Caco-2 (cell line): ENCODE results near the gene AGGF1. TPM values are rescaled to one million over a fixed set of nuclear protein-coding genes. Genes with fewer than 3 reads are reported as not detected.

Experiments used
- BruUV-seq: library from RNA; stranded (reverse); fragments of 400-500 nt; replicated peaks from 2 replicates; lab custom pipeline; 2021; lab: Mats Ljungman, UMichigan
- CTCF ChIA-PET: fragments of 300-600 bp; sonication (Branson Sonifier 250); formaldehyde crosslinking; loops from one replicate; lab custom pipeline; 2022; ENCODE audit warnings: antibody characterized with exemption; lab: Charles Lee
- POLR2A ChIA-PET: fragments of 300-600 bp; sonication (Branson Sonifier 250); formaldehyde crosslinking; loops from one replicate; lab custom pipeline; 2022; ENCODE audit warnings: antibody characterized with exemption; lab: Charles Lee
- DNase-seq, 2 experiments: peaks; one replicate each; pipeline versions ENCODE4 v3.0.0 to v3.0.0-alpha.2; 2020 to 2022
- H3K27me3 ChIP-seq: replicated peaks from 2 replicates; pipeline ENCODE4 v1.6.0; 2011; ENCODE audit warnings: low read length; ENCODE audit not compliant: control insufficient read depth, insufficient read depth
- H3K36me3 ChIP-seq: 2 replicates; pipeline ENCODE4 v1.5.1; 2011; ENCODE audit warnings: low read length; ENCODE audit not compliant: control insufficient read depth, insufficient read depth
- H3K4me1 ChIP-seq: fragments of 250-450 bp; sonication (Bioruptor Pico); 2 replicates; pipeline ENCODE4 v1.5.1; 2020; ENCODE audit warnings: mild to moderate bottlenecking
- H3K4me3 ChIP-seq: 2 replicates; pipeline ENCODE4 v1.5.1; 2011; ENCODE audit warnings: low read depth, mild to moderate bottlenecking, control low read depth, low read length
- H3K9me3 ChIP-seq: fragments of 250-450 bp; sonication (Bioruptor Pico); 2 replicates; pipeline ENCODE4 v1.5.1; 2020; ENCODE audit warnings: mild to moderate bottlenecking, moderate library complexity
- H3K27ac Mint-ChIP-seq: one replicate; pipeline ENCODE4 v1.8.0; 2022; ENCODE audit warnings: mixed read lengths; ENCODE audit not compliant: unreplicated experiment
- H3K27me3 Mint-ChIP-seq: one replicate; pipeline ENCODE4 v1.8.0; 2022; ENCODE audit warnings: mixed read lengths; ENCODE audit not compliant: insufficient read depth, unreplicated experiment
- H3K36me3 Mint-ChIP-seq: one replicate; pipeline ENCODE4 v1.8.0; 2022; ENCODE audit warnings: mild to moderate bottlenecking, mixed read lengths; ENCODE audit not compliant: insufficient read depth, unreplicated experiment
- H3K4me1 Mint-ChIP-seq: one replicate; pipeline ENCODE4 v1.8.0; 2022; ENCODE audit warnings: low read depth, mixed read lengths; ENCODE audit not compliant: unreplicated experiment
- H3K4me3 Mint-ChIP-seq: one replicate; pipeline ENCODE4 v1.8.0; 2022; ENCODE audit warnings: mild to moderate bottlenecking, moderate library complexity, mixed read lengths; ENCODE audit not compliant: unreplicated experiment
- H3K9me3 Mint-ChIP-seq: one replicate; pipeline ENCODE4 v1.8.0; 2022; ENCODE audit warnings: mixed read lengths; ENCODE audit not compliant: unreplicated experiment
- CTCF ChIP-seq, 2 experiments: fragments of 200-600 bp in 1 of 2; IDR thresholded peaks; 1 replicate in 1 of 2; 2 replicates in 1 of 2; pipeline versions ENCODE4 v1.5.1 to v1.8.0; 2011 to 2022; ENCODE audit warnings: antibody characterized with exemption in 1 of 2, control low read depth in 1 of 2, inconsistent platforms in 1 of 2, low read depth in 1 of 2, low read length in 1 of 2, mild to moderate bottlenecking in 1 of 2, moderate library complexity in 1 of 2; ENCODE audit not compliant: insufficient read depth in 1 of 2, severe bottlenecking in 1 of 2, unreplicated experiment in 1 of 2
- intact Hi-C: fragments of 100-400 bp; cut with micrococcal nuclease; formaldehyde crosslinking; loops from one replicate; pipeline ENCODE4 v1.10.0; 2022; ENCODE audit not compliant: unreplicated experiment
- total RNA-seq: library from RNA; stranded (reverse); gene quantifications from 2 replicates; pipeline ENCODE4 v1.2.3, GENCODE V29; 2022

AGGF1 gene
- total RNA-seq, 1 experiment from 2014 or later = 20.2 TPM

GRCh38 chr5:77086368-77086688, 56.1 kb downstream of the AGGF1 start:
- Mint-ChIP-seq H3K4me3 (peak overlapping the region; percentile 99), H3K36me3 (peaks cover 31% of the 10 kb centered on the region), H3K4me1 (peaks cover 6% of the 10 kb centered on the region), H3K9me3 (peaks cover 10% of the 10 kb centered on the region), H3K27ac (peak overlapping the region; percentile 100), H3K27me3 (no peaks in the 10 kb centered on the region)
- BruUV-seq = no TSS peak
- H3K4me1 ChIP-seq = peaks cover 15% of the 10 kb centered on the region
- POLR2A ChIA-PET = interaction anchor here (0.6 to 0.8 kb wide), 3 partner anchors 12 to 1992 kb away, joined by 3 to 7 read pairs (median 6); no protein-coding TSS in a partner anchor
- no peak for DNase-seq
- H3K9me3 ChIP-seq = no peaks in the 10 kb centered on the region
- intact Hi-C loops = loop anchor here (5.0 kb wide), 1 partner anchor 219 kb away; no protein-coding TSS in a partner anchor
- H3K36me3 ChIP-seq = no peaks in the 10 kb centered on the region
- no peak for TF ChIP-seq CTCF (IDR thresholded peaks at IDR 0.05; ENCODE audit: insufficient read depth in 1 of 2, low read depth in 1 of 2, low read length in 1 of 2, severe bottlenecking in 1 of 2, unreplicated experiment in 1 of 2)
- CTCF ChIA-PET = interaction anchor here (0.8 kb wide), 1 partner anchor 406 kb away, joined by 3 read pairs; the partner anchor contains the start of gene WDR41
- no peaks in the 10 kb centered on the region for H3K27me3 ChIP-seq
- peak overlapping the region; percentile 71 for H3K4me3 ChIP-seq

- peak; percentile 77 to 84 for DNase-seq
- no peaks in the 10 kb centered on the region for H3K27me3 ChIP-seq
- Mint-ChIP-seq H3K9me3 (peaks cover 10% of the 10 kb centered on the region), H3K27me3 (no peaks in the 10 kb centered on the region), H3K36me3 (peaks cover 31% of the 10 kb centered on the region), H3K4me1 (peaks cover 6% of the 10 kb centered on the region), H3K4me3 (peak within 1 kb of the TSS; percentile 99), H3K27ac (peak within 1 kb of the TSS; percentile 100)
- H3K36me3 ChIP-seq = no peaks in the 10 kb centered on the region
- peak; percentile 21 to 57 for TF ChIP-seq CTCF (IDR thresholded peaks at IDR 0.05; ENCODE audit: insufficient read depth in 1 of 2, low read depth in 1 of 2, low read length in 1 of 2, severe bottlenecking in 1 of 2, unreplicated experiment in 1 of 2)
- peak within 1 kb of the TSS; percentile 71 for H3K4me3 ChIP-seq
- TSS peak; percentile 61 for BruUV-seq
- H3K9me3 ChIP-seq = no peaks in the 10 kb centered on the region
- intact Hi-C loops = loop anchor here (1.0 to 5.0 kb wide), 2 partner anchors 42 to 220 kb away; no protein-coding TSS in a partner anchor
- ChIA-PET CTCF (interaction anchor here (0.8 to 1.4 kb wide), 2 partner anchors 350 to 405 kb away, joined by 3 to 6 read pairs; partner anchors contain the start of gene WDR41), POLR2A (interaction anchor here (0.6 to 0.8 kb wide), 3 partner anchors 13 to 1991 kb away, joined by 3 to 7 read pairs (median 6); no protein-coding TSS in a partner anchor)
- peaks cover 15% of the 10 kb centered on the region for H3K4me1 ChIP-seq
Observed at GRCh38 chr5:77086689-77087483, 56.7 kb downstream of the AGGF1 start, which contains the start of gene ZBED3. TSS of gene ZBED3 (minus strand) at chr5:77087285. CDS start at chr5:77077878, 9,407 bp downstream.

GRCh38 chr5:77087484-77088261, 57.5 kb downstream of the AGGF1 start:
- TF ChIP-seq CTCF (IDR thresholded peaks at IDR 0.05; ENCODE audit: insufficient read depth in 1 of 2, low read depth in 1 of 2, low read length in 1 of 2, severe bottlenecking in 1 of 2, unreplicated experiment in 1 of 2) = no peak
- POLR2A ChIA-PET = no interaction called here
- H3K36me3 Mint-ChIP-seq = peaks cover 31% of the 10 kb centered on the region
- H3K27me3 ChIP-seq = no peaks in the 10 kb centered on the region
- peak overlapping the region; percentile 71 for H3K4me3 ChIP-seq
- H3K27me3 Mint-ChIP-seq = no peaks in the 10 kb centered on the region
- peak overlapping the region; percentile 99 for H3K4me3 Mint-ChIP-seq
- no peaks in the 10 kb centered on the region for H3K36me3 ChIP-seq
- H3K4me1 ChIP-seq = peaks cover 15% of the 10 kb centered on the region
- DNase-seq = peak; percentile 8 to 37
- BruUV-seq = no TSS peak
- peak overlapping the region; percentile 100 for H3K27ac Mint-ChIP-seq
- intact Hi-C loops = loop anchor here (1.0 to 5.0 kb wide), 2 partner anchors 42 to 220 kb away; no protein-coding TSS in a partner anchor
- CTCF ChIA-PET = interaction anchor here (1.4 kb wide), 1 partner anchor 349 kb away, joined by 6 read pairs; no protein-coding TSS in a partner anchor
- peaks cover 6% of the 10 kb centered on the region for H3K4me1 Mint-ChIP-seq
- H3K9me3 Mint-ChIP-seq = peaks cover 3% of the 10 kb centered on the region
- H3K9me3 ChIP-seq = no peaks in the 10 kb centered on the region
